Parathyroid adenoma (tissue), 2 donors: ENCODE measurements around the gene GNA12.

ENCODE experiments used
- H2AFZ ChIP-seq: fragments of 300-600 bp; sonication (generic); one replicate; pipeline ENCODE4 v1.7.0; 2017; ENCODE audit warnings: antibody characterized with exemption, mild to moderate bottlenecking
- H3K27ac ChIP-seq: fragments of 300-600 bp; sonication (generic); one replicate; pipeline ENCODE4 v1.7.0; 2017
- H3K27me3 ChIP-seq: fragments of 300-600 bp; sonication (generic); one replicate; pipeline ENCODE4 v1.7.0; 2017; ENCODE audit warnings: low read length; ENCODE audit not compliant: control insufficient read depth, insufficient read depth
- H3K36me3 ChIP-seq: fragments of 300-600 bp; sonication (generic); one replicate; pipeline ENCODE4 v1.7.0; 2017; ENCODE audit warnings: low read length; ENCODE audit not compliant: control insufficient read depth, insufficient read depth
- H3K4me1 ChIP-seq: fragments of 300-600 bp; sonication (generic); one replicate; pipeline ENCODE4 v1.7.0; 2017; ENCODE audit warnings: control low read depth
- H3K4me2 ChIP-seq: fragments of 300-600 bp; sonication (generic); one replicate; pipeline ENCODE4 v1.7.0; 2017; ENCODE audit warnings: low read length
- H3K4me3 ChIP-seq: fragments of 300-600 bp; sonication (generic); one replicate; pipeline ENCODE4 v1.7.0; 2017; ENCODE audit warnings: low read depth, low read length
- H3K79me2 ChIP-seq: fragments of 300-600 bp; sonication (generic); one replicate; pipeline ENCODE4 v1.7.0; 2017; ENCODE audit warnings: control low read depth
- H3K9ac ChIP-seq: fragments of 300-600 bp; sonication (generic); one replicate; pipeline ENCODE4 v1.7.0; 2017; ENCODE audit warnings: mild to moderate bottlenecking
- H3K9me3 ChIP-seq: fragments of 300-600 bp; sonication (generic); one replicate; pipeline ENCODE4 v1.7.0; 2017; ENCODE audit warnings: low read length; ENCODE audit not compliant: control insufficient read depth
- TF ChIP-seq, protein P1 (sequence below): fragments of 300-600 bp; sonication (generic); IDR thresholded peaks from one replicate; pipeline ENCODE4 v1.7.0; 2017; ENCODE audit warnings: antibody characterized with exemption, mild to moderate bottlenecking
- donor health status: primary hyperparathyroidism.

The GNA12 gene

GRCh38 chr7:2824678-2825461 lies 19.2 kb downstream of the GNA12 start:
- no peaks in the 10 kb centered on the region for H3K9me3 ChIP-seq
- TF ChIP-seq, protein P1, sequence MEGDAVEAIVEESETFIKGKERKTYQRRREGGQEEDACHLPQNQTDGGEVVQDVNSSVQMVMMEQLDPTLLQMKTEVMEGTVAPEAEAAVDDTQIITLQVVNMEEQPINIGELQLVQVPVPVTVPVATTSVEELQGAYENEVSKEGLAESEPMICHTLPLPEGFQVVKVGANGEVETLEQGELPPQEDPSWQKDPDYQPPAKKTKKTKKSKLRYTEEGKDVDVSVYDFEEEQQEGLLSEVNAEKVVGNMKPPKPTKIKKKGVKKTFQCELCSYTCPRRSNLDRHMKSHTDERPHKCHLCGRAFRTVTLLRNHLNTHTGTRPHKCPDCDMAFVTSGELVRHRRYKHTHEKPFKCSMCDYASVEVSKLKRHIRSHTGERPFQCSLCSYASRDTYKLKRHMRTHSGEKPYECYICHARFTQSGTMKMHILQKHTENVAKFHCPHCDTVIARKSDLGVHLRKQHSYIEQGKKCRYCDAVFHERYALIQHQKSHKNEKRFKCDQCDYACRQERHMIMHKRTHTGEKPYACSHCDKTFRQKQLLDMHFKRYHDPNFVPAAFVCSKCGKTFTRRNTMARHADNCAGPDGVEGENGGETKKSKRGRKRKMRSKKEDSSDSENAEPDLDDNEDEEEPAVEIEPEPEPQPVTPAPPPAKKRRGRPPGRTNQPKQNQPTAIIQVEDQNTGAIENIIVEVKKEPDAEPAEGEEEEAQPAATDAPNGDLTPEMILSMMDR: no peak
- peak overlapping the region; percentile 40 for H3K4me2 ChIP-seq
- no peaks in the 10 kb centered on the region for H3K36me3 ChIP-seq
- no peaks in the 10 kb centered on the region for H3K4me1 ChIP-seq
- H3K9ac ChIP-seq: no peak overlapping the region
- no peak overlapping the region for H3K4me3 ChIP-seq
- no peak overlapping the region for H2AFZ ChIP-seq
- H3K79me2 ChIP-seq: peaks cover 26% of the 10 kb centered on the region
- H3K27ac ChIP-seq: no peak overlapping the region
- H3K27me3 ChIP-seq: no peaks in the 10 kb centered on the region

DNA sequence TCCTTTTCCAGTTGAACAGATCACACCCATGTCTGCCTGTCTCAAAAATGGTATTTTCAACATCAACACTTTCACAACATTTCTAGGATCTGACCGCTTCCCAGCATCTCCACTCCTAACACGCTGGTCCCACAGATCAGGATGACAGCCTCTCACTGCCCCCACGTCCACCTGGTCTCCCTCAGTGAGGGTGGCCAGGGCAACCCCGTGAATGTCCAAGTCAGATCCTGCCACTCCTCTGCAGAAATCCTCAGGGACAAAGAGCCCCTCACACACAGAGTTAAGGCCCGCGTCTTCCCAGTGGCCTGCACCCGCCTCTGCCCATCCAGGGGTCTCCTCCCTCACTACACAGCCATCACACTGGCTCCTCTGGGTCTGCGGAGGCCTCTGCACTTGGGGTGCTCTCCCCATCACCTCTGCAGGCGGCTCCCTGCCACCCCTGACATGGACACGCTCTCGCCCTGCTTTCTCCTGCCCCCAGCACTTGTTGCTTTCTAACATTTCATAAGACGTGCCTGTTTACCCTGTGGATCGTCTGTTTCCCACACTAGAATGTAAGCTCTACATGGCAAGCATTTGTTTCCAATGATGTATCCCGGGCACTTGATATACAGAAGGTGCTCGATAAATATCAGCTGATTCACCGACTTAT lies 20.0 kb downstream of the GNA12 start:
- Histone ChIP-seq H3K4me2 (peak overlapping the region; percentile 40), H3K27ac (no peak overlapping the region), H2AFZ (no peak overlapping the region), H3K9ac (no peak overlapping the region), H3K79me2 (peaks cover 31% of the 10 kb centered on the region), H3K4me3 (no peak overlapping the region), H3K27me3 (no peaks in the 10 kb centered on the region), H3K9me3 (no peaks in the 10 kb centered on the region), H3K4me1 (no peaks in the 10 kb centered on the region), H3K36me3 (no peaks in the 10 kb centered on the region)
- TF ChIP-seq, protein P1: no peak

- Histone ChIP-seq H3K9me3 (no peaks in the 10 kb centered on the region), H3K9ac (no peak overlapping the region), H3K4me1 (no peaks in the 10 kb centered on the region), H3K27ac (no peak overlapping the region), H3K4me2 (no peak overlapping the region), H3K27me3 (no peaks in the 10 kb centered on the region), H3K4me3 (no peak overlapping the region), H3K79me2 (peaks cover 39% of the 10 kb centered on the region), H3K36me3 (no peaks in the 10 kb centered on the region), H2AFZ (no peak overlapping the region)
- TF ChIP-seq, protein P1: no peak
Observed at GRCh38 chr7:2823130-2823529, 21.0 kb downstream of the GNA12 start.

DNA sequence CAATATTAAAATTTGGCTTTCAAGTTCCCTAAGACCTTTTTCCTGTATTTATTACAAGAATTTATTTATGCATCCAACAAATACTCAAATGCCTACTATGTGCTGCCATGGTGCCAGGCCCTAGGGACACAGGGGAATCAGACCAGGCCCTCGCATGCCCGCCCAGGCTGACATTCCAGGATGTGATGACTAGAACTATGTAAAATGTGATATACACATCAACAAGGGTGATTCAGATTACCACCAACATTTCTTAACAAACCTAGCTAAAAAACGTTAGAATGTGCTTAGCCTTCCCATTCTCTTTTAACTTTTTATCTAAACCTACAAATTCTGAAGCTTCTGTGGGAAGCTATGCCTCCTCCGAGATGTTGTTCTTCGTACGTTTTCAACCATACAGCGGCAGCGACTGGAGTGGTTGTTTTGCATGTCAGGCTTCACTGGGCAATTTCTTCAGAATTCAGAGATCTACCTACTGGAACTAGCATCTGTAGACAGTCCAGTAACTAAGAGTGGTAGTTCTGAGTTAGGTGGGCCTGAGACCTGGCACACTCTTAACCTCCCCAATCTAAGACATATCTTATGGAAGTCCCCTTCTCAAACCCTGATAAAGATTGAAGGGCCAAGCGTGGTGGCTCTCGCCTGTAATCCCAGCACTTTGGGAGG lies 22.1 kb downstream of the GNA12 start:
- H2AFZ ChIP-seq: no peak overlapping the region

More for the DNA sequence above, 22.1 kb downstream of the GNA12 start:
- H3K9me3 ChIP-seq: no peaks in the 10 kb centered on the region
- no peaks in the 10 kb centered on the region for H3K36me3 ChIP-seq
- H3K27ac ChIP-seq: no peak overlapping the region
- H3K27me3 ChIP-seq: no peaks in the 10 kb centered on the region
- H3K4me3 ChIP-seq: no peak overlapping the region
- peaks cover 46% of the 10 kb centered on the region for H3K79me2 ChIP-seq
- H3K9ac ChIP-seq: no peak overlapping the region
- no peaks in the 10 kb centered on the region for H3K4me1 ChIP-seq
- H3K4me2 ChIP-seq: no peak overlapping the region
- TF ChIP-seq, protein P1: no peak
